ENCODE data around the gene TMEM168.
"Not testable (repeated sequence)": the region's sequence is repeated elsewhere in the genome, so short reads cannot be mapped to it uniquely, and the experiment has no call there.

The TMEM168 gene

GRCh38 chr7:112798274-112799159, 8.3 kb upstream of the TMEM168 start:
- no peak for DNase-seq (ENCODE audit: extremely low read depth, insufficient read length)
- H3K4me3 ChIP-seq (replicated peaks; ENCODE audit: low read depth, low read length), result no peak overlapping the region
- no peaks in the 10 kb centered on the region for H3K27me3 ChIP-seq (replicated peaks; ENCODE audit: control insufficient read depth, insufficient read depth, low read length)
- TF ChIP-seq CTCF (IDR thresholded peaks at IDR 0.05; ENCODE audit: insufficient read depth, low read length, poor library complexity, severe bottlenecking), result no peak
- H3K36me3 ChIP-seq (ENCODE audit: control insufficient read depth, insufficient read depth, low read length), result no peaks in the 10 kb centered on the region

- H3K27me3 ChIP-seq (replicated peaks; ENCODE audit: control insufficient read depth, insufficient read depth, low read length); H3K36me3 ChIP-seq (ENCODE audit: control insufficient read depth, insufficient read depth, low read length); H3K4me3 ChIP-seq (replicated peaks; ENCODE audit: low read depth, low read length); DNase-seq (ENCODE audit: extremely low read depth, insufficient read length): not testable (repeated sequence)
Measured at GRCh38 chr7:112796552-112796951, 6.4 kb upstream of the TMEM168 start.

- TF ChIP-seq CTCF (IDR thresholded peaks at IDR 0.05; ENCODE audit: insufficient read depth, low read length, poor library complexity, severe bottlenecking), result no peak
- H3K4me3 ChIP-seq (replicated peaks; ENCODE audit: low read depth, low read length), result no peak overlapping the region
- H3K36me3 ChIP-seq (ENCODE audit: control insufficient read depth, insufficient read depth, low read length), result no peaks in the 10 kb centered on the region
- no peaks in the 10 kb centered on the region for H3K27me3 ChIP-seq (replicated peaks; ENCODE audit: control insufficient read depth, insufficient read depth, low read length)
- DNase-seq (ENCODE audit: extremely low read depth, insufficient read length), result no peak
Measured at GRCh38 chr7:112792441-112792840, 2.2 kb upstream of the TMEM168 start.

- no peak for DNase-seq (ENCODE audit: extremely low read depth, insufficient read length)
- no peak for TF ChIP-seq CTCF (IDR thresholded peaks at IDR 0.05; ENCODE audit: insufficient read depth, low read length, poor library complexity, severe bottlenecking)
- Histone ChIP-seq H3K36me3 (ENCODE audit: control insufficient read depth, insufficient read depth, low read length) (no peaks in the 10 kb centered on the region), H3K4me3 (replicated peaks; ENCODE audit: low read depth, low read length) (no peak overlapping the region), H3K27me3 (replicated peaks; ENCODE audit: control insufficient read depth, insufficient read depth, low read length) (no peaks in the 10 kb centered on the region)
Measured at GRCh38 chr7:112791465-112792168, 1.4 kb upstream of the TMEM168 start.

- Histone ChIP-seq H3K4me3 (replicated peaks; ENCODE audit: low read depth, low read length) (peak overlapping the region; percentile 72), H3K27me3 (replicated peaks; ENCODE audit: control insufficient read depth, insufficient read depth, low read length) (no peaks in the 10 kb centered on the region), H3K36me3 (ENCODE audit: control insufficient read depth, insufficient read depth, low read length) (no peaks in the 10 kb centered on the region; the same call in 1 of the 2 replicates)
- TF ChIP-seq CTCF (IDR thresholded peaks at IDR 0.05; ENCODE audit: insufficient read depth, low read length, poor library complexity, severe bottlenecking), result no peak
- no peak for DNase-seq (ENCODE audit: extremely low read depth, insufficient read length)
Measured at GRCh38 chr7:112790586-112791003, 402 bp upstream of the TMEM168 start.

GRCh38 chr7:112789453-112789816, 758 bp downstream of the TMEM168 start:
- no peak for DNase-seq (ENCODE audit: extremely low read depth, insufficient read length)
- TF ChIP-seq CTCF (IDR thresholded peaks at IDR 0.05; ENCODE audit: insufficient read depth, low read length, poor library complexity, severe bottlenecking), result no peak
- H3K4me3 ChIP-seq (replicated peaks; ENCODE audit: low read depth, low read length), result peak overlapping the region; percentile 72
- H3K27me3 ChIP-seq (replicated peaks; ENCODE audit: control insufficient read depth, insufficient read depth, low read length), result no peaks in the 10 kb centered on the region
- no peaks in the 10 kb centered on the region; the same call in none of the 2 replicates for H3K36me3 ChIP-seq (ENCODE audit: control insufficient read depth, insufficient read depth, low read length)

Measured in GM06990 (cell line).